SK-N-SH treated with all-trans-retinoic acid at 6 μM for 48 hours (cell line): ENCODE data around the gene IL20RA.

Source experiments
- ATAC-seq: fragments of 200-7000 bp; cut with Tn5 transposase; 3 replicates; pipeline ENCODE4 v1.9.1; 2020; ENCODE audit warnings: mild to moderate bottlenecking, moderate library complexity
- ARNTL ChIP-seq: fragments of 450-650 bp; formaldehyde crosslinking; IDR thresholded peaks from 2 replicates; pipeline ENCODE4 v1.5.0; 2020; ENCODE audit warnings: low read depth, mild to moderate bottlenecking, moderate library complexity, borderline replicate concordance
- CREB5 ChIP-seq: fragments of 250-450 bp; sonication (Bioruptor Pico); IDR thresholded peaks from 2 replicates; pipeline ENCODE4 v1.5.1; 2020; ENCODE audit warnings: low read depth, mild to moderate bottlenecking, moderate library complexity
- CSRNP3 ChIP-seq: fragments of 250-450 bp; sonication (Bioruptor Pico); IDR thresholded peaks from 2 replicates; pipeline ENCODE4 v1.5.1; 2021; ENCODE audit warnings: mild to moderate bottlenecking, moderate library complexity
- GLIS3 ChIP-seq: fragments of 250-450 bp; sonication (Bioruptor Pico); IDR thresholded peaks from 2 replicates; pipeline ENCODE4 v1.5.0; 2020; ENCODE audit warnings: mild to moderate bottlenecking, moderate library complexity
- ISL1 ChIP-seq: fragments of 250-450 bp; sonication (Bioruptor Pico); IDR thresholded peaks from 2 replicates; pipeline ENCODE4 v2.1.2; 2022; ENCODE audit warnings: mild to moderate bottlenecking, moderate library complexity
- PATZ1 ChIP-seq: fragments of 250-450 bp; sonication (Bioruptor Pico); IDR thresholded peaks from 2 replicates; pipeline ENCODE4 v1.8.0; 2020; ENCODE audit warnings: mild to moderate bottlenecking, moderate library complexity, borderline replicate concordance
- POU6F1 ChIP-seq: fragments of 250-450 bp; sonication (Bioruptor Pico); IDR thresholded peaks from 2 replicates; pipeline ENCODE4 v1.8.0; 2021; ENCODE audit warnings: low read depth, mild to moderate bottlenecking, moderate library complexity, borderline replicate concordance
- PPARA ChIP-seq: fragments of 250-450 bp; sonication (Bioruptor Pico); IDR thresholded peaks from 2 replicates; pipeline ENCODE4 v1.5.0; 2020; ENCODE audit warnings: mild to moderate bottlenecking, borderline replicate concordance
- SNAI2 ChIP-seq: fragments of 250-450 bp; sonication (Bioruptor Pico); IDR thresholded peaks from 2 replicates; pipeline ENCODE4 v1.5.0; 2020; ENCODE audit warnings: mild to moderate bottlenecking, moderate library complexity
- TCF4 ChIP-seq: fragments of 250-450 bp; sonication (Bioruptor Pico); IDR thresholded peaks from 2 replicates; pipeline ENCODE4 v1.8.0; 2021; ENCODE audit warnings: mild to moderate bottlenecking, moderate library complexity, borderline replicate concordance
- TSHZ2 ChIP-seq: fragments of 250-450 bp; sonication (Bioruptor Pico); IDR thresholded peaks from 2 replicates; pipeline ENCODE4 v1.5.0; 2020; ENCODE audit warnings: mild to moderate bottlenecking, moderate library complexity
- ZFP30 ChIP-seq: fragments of 450-650 bp; formaldehyde crosslinking; IDR thresholded peaks from 2 replicates; pipeline ENCODE4 v1.5.0; 2022; ENCODE audit warnings: mild to moderate bottlenecking, moderate library complexity
- ZNF70 ChIP-seq: fragments of 450-650 bp; formaldehyde crosslinking; IDR thresholded peaks from 2 replicates; pipeline ENCODE4 v1.5.0; 2020; ENCODE audit warnings: mild to moderate bottlenecking, moderate library complexity
- ZNF8 ChIP-seq: fragments of 450-650 bp; formaldehyde crosslinking; IDR thresholded peaks from 2 replicates; pipeline ENCODE4 v1.5.0; 2020; ENCODE audit warnings: mild to moderate bottlenecking, moderate library complexity

IL20RA gene

GRCh38 chr6:136983687-136984086, 61.1 kb downstream of the IL20RA start:
- peak; percentile 49; the same call in 1 of the 3 replicates for ATAC-seq

GRCh38 chr6:136982928-136983327, 61.8 kb downstream of the IL20RA start:
- TF ChIP-seq TCF4 (CRISPR knock-in tag) = peak; percentile 59; the same call in 1 of the 2 replicates
- TF ChIP-seq ZFP30 (CRISPR knock-in tag) = no peak
- TF ChIP-seq ZNF8 (CRISPR knock-in tag) = 0 out of 2 replicates have a peak, but pooled peaks have one; percentile 6
- TF ChIP-seq PPARA = no peak
- TF ChIP-seq ZNF70 (CRISPR knock-in tag) = no peak
- TF ChIP-seq ARNTL (CRISPR knock-in tag) = 0 out of 2 replicates have a peak, but pooled peaks have one; percentile 5
- TF ChIP-seq TSHZ2 (CRISPR knock-in tag) = peak; percentile 90
- ATAC-seq = peak; percentile 54; the same call in 2 of the 3 replicates

More at GRCh38 chr6:136983687-136984086, 61.1 kb downstream of the IL20RA start:
- TF ChIP-seq TSHZ2 (CRISPR knock-in tag) (peak; percentile 81; the same call in 1 of the 2 replicates), TCF4 (CRISPR knock-in tag) (peak; percentile 47; the same call in 1 of the 2 replicates), ZNF70 (CRISPR knock-in tag) (no peak), ISL1 (no peak), SNAI2 (0 out of 2 replicates have a peak, but pooled peaks have one; percentile 27), PPARA (peak; percentile 27; the same call in 1 of the 2 replicates), GLIS3 (0 out of 2 replicates have a peak, but pooled peaks have one; percentile 25)

GRCh38 chr6:136980070-136980469, 64.7 kb downstream of the IL20RA start:
- ATAC-seq = no peak
- TF ChIP-seq TSHZ2 (CRISPR knock-in tag) (peak; percentile 85), ZFP30 (CRISPR knock-in tag) (no peak), TCF4 (CRISPR knock-in tag) (peak; percentile 83)

- no peak for TF ChIP-seq ARNTL (CRISPR knock-in tag)
- TF ChIP-seq ISL1 = no peak
- no peak for TF ChIP-seq POU6F1 (CRISPR knock-in tag)
- TF ChIP-seq PPARA = no peak
- no peak for TF ChIP-seq CSRNP3 (CRISPR knock-in tag)
- TF ChIP-seq TSHZ2 (CRISPR knock-in tag) = no peak
- no peak for TF ChIP-seq CREB5 (CRISPR knock-in tag)
- TF ChIP-seq PATZ1 (CRISPR knock-in tag) = no peak
- no peak for TF ChIP-seq ZNF8 (CRISPR knock-in tag)
- no peak for ATAC-seq
Measured at GRCh38 chr6:136979206-136979605, 65.6 kb downstream of the IL20RA start.
